Gastrocnemius medialis (tissue), 4 donors: ENCODE measurements around the gene TAF11.

Experiments
- CTCF ChIP-seq, 5 experiments: fragments of 450-650 bp in 3 of 5; fragments of 200-600 bp in 2 of 5; sonication (generic) in 2 of 5; IDR thresholded peaks in 4 of 5; conservative IDR thresholded peaks in 1 of 5; 1 replicate in 4 of 5; 2 replicates in 1 of 5; pipeline ENCODE4 v1.5.1; 2016 to 2019; ENCODE audit warnings: antibody characterized with exemption in 5 of 5, mild to moderate bottlenecking in 3 of 5, moderate library complexity in 3 of 5
- POLR2A ChIP-seq, 2 donors: fragments of 450-650 bp; IDR thresholded peaks; one replicate each; pipeline ENCODE4 v1.6.1; 2017; ENCODE audit warnings: antibody characterized with exemption in 2 of 2, mild to moderate bottlenecking in 2 of 2, moderate library complexity in 2 of 2

- TF ChIP-seq POLR2A (IDR thresholded peaks at IDR 0.05) (no peak), CTCF (IDR thresholded peaks at IDR 0.05 in 4 of 5, conservative IDR thresholded peaks at IDR 0.05 in 1 of 5) (no peak)
Measured at GRCh38 chr6:34866509-34866908, 21.3 kb downstream of the TAF11 start.
